B cell (primary cell): ENCODE results near the gene OR2Y1. TPM values are rescaled to one million over a fixed set of nuclear protein-coding genes. Genes with fewer than 3 reads are reported as not detected.
"Not testable (repeated sequence)": the region's sequence is repeated elsewhere in the genome, so short reads cannot be mapped to it uniquely, and the experiment has no call there.

Experiments
- ATAC-seq: fragments of 200-7000 bp; cut with Tn5 transposase; one replicate; pipeline ENCODE4 v1.10.0; 2021; ENCODE audit warnings: low read depth, mild to moderate bottlenecking, moderate number of reproducible peaks, moderate library complexity
- CTCF ChIA-PET: fragments of 350-600 bp; sonication (Branson Sonifier 250); formaldehyde crosslinking; loops from one replicate; lab custom pipeline; 2021; ENCODE audit warnings: antibody characterized with exemption, inconsistent platforms; lab: Charles Lee
- POLR2A ChIA-PET: fragments of 350-600 bp; sonication (Branson Sonifier 250); formaldehyde crosslinking; loops from one replicate; lab custom pipeline; 2021; ENCODE audit warnings: antibody characterized with exemption; lab: Charles Lee
- DNase-seq: peaks from one replicate; pipeline ENCODE4 v3.0.0; 2013
- H2AFZ ChIP-seq: 2 replicates; pipeline ENCODE4 v1.6.1; 2012; ENCODE audit warnings: mild to moderate bottlenecking, low read depth, low read length; ENCODE audit not compliant: insufficient read depth, poor library complexity, severe bottlenecking
- H3K27ac ChIP-seq, 2 donors: 1 replicate in 1 of 2; 2 replicates in 1 of 2; pipeline ENCODE4 v1.5.1; 2012 to 2013; ENCODE audit warnings: low read length in 2 of 2, mild to moderate bottlenecking in 2 of 2, moderate library complexity in 1 of 2
- H3K27me3 ChIP-seq, 4 experiments: fragments of 200-600 bp in 1 of 4; sonication (generic) in 1 of 4; replicated peaks in 1 of 4; 1 replicate in 2 of 4; 2 replicates in 2 of 4; pipeline versions ENCODE4 v1.6.1 to v1.7.0; 2013 to 2016; ENCODE audit warnings: low read length in 3 of 4, mild to moderate bottlenecking in 2 of 4, mixed read lengths in 1 of 4, moderate library complexity in 1 of 4; ENCODE audit not compliant: insufficient read depth in 4 of 4, control insufficient read depth in 3 of 4; ENCODE audit errors: control extremely low read depth in 1 of 4
- H3K36me3 ChIP-seq, 2 experiments: replicated peaks in 1 of 2; 1 replicate in 1 of 2; 2 replicates in 1 of 2; pipeline versions ENCODE4 v1.6.1 to v1.7.1; 2013; ENCODE audit warnings: low read length in 1 of 2; ENCODE audit not compliant: insufficient read depth in 2 of 2, control insufficient read depth in 1 of 2; ENCODE audit errors: control extremely low read depth in 1 of 2, extremely low read depth in 1 of 2
- H3K4me1 ChIP-seq, 2 donors: fragments of 200-600 bp in 1 of 2; sonication (generic) in 1 of 2; 1 replicate in 1 of 2; 2 replicates in 1 of 2; pipeline versions ENCODE4 v1.5.1 to v1.6.1; 2013 to 2017; ENCODE audit warnings: low read length in 2 of 2; ENCODE audit not compliant: control insufficient read depth in 2 of 2, insufficient read depth in 2 of 2
- H3K4me2 ChIP-seq: replicated peaks from 2 replicates; pipeline ENCODE3; 2012; ENCODE audit warnings: mild to moderate bottlenecking, low read depth, low read length; ENCODE audit not compliant: poor library complexity, severe bottlenecking
- H3K4me3 ChIP-seq, 5 experiments: fragments of 200-600 bp in 1 of 5; sonication (generic) in 1 of 5; 1 replicate in 3 of 5; 2 replicates in 2 of 5; pipeline versions ENCODE4 v1.5.1 to v1.7.0; 2011 to 2016; ENCODE audit warnings: low read length in 4 of 5, mild to moderate bottlenecking in 4 of 5, low read depth in 2 of 5, control low read depth in 1 of 5, moderate library complexity in 1 of 5; ENCODE audit not compliant: insufficient read depth in 1 of 5; ENCODE audit errors: control extremely low read depth in 1 of 5, extremely low read depth in 1 of 5
- H3K79me2 ChIP-seq: fragments of 200-600 bp; sonication (generic); one replicate; pipeline ENCODE4 v1.6.0; 2016; ENCODE audit warnings: low read length; ENCODE audit not compliant: control insufficient read depth, insufficient read depth
- H3K9ac ChIP-seq: fragments of 200-600 bp; sonication (generic); 2 replicates; pipeline ENCODE4 v1.6.1; 2017; ENCODE audit warnings: mild to moderate bottlenecking, low read length, moderate library complexity
- H3K9me3 ChIP-seq, 3 donors: one replicate each; pipeline versions ENCODE4 v1.6.1 to v1.7.1; 2013; ENCODE audit warnings: low read length in 2 of 3; ENCODE audit not compliant: control insufficient read depth in 2 of 3, insufficient read depth in 1 of 3; ENCODE audit errors: control extremely low read depth in 1 of 3
- H4K20me1 ChIP-seq: 2 replicates; pipeline ENCODE4 v1.6.0; 2012; ENCODE audit warnings: mild to moderate bottlenecking, low read length; ENCODE audit not compliant: insufficient read depth, control insufficient read depth, poor library complexity, severe bottlenecking
- H3K27ac Mint-ChIP-seq: one replicate; pipeline ENCODE4 v1.8.0; 2021; ENCODE audit warnings: mixed read lengths
- H3K27me3 Mint-ChIP-seq: one replicate; pipeline ENCODE4 v1.8.0; 2021; ENCODE audit warnings: mixed read lengths
- H3K4me1 Mint-ChIP-seq: one replicate; pipeline ENCODE4 v1.8.0; 2021; ENCODE audit warnings: mixed read lengths
- H3K4me3 Mint-ChIP-seq: one replicate; pipeline ENCODE4 v1.8.0; 2021; ENCODE audit warnings: mixed read lengths
- H3K9me3 Mint-ChIP-seq: one replicate; pipeline ENCODE4 v1.8.0; 2022; ENCODE audit warnings: mixed read lengths; ENCODE audit not compliant: insufficient read depth
- EZH2 ChIP-seq: IDR thresholded peaks from 2 replicates; pipeline ENCODE4 v1.6.1; 2012; ENCODE audit warnings: borderline replicate concordance, low read depth, mild to moderate bottlenecking, moderate library complexity, low read length; ENCODE audit not compliant: insufficient read depth, poor library complexity, severe bottlenecking
- WGBS: methylation state at CpG from one replicate; pipeline ENCODE4 v1.1.5; 2013; ENCODE audit warnings: missing lambda C conversion rate; ENCODE audit not compliant: insufficient coverage; 5-methylcytosine and 5-hydroxymethylcytosine counted together
- intact Hi-C: fragments of 100-400 bp; cut with micrococcal nuclease; formaldehyde crosslinking; loops from one replicate; pipeline ENCODE4 v1.10.0; 2022
- polyA plus RNA-seq: library from polyadenylated mRNA; depleted of rRNA; stranded (reverse); fragments of >200 nt; gene quantifications from 2 replicates; pipeline ENCODE4 v1.2.3, GENCODE V29; 2012
- total RNA-seq, 2 donors: library from RNA; stranded (reverse); fragments of 120-200 nt in 1 of 2; gene quantifications; 1 replicate in 1 of 2; 2 replicates in 1 of 2; pipeline versions ENCODE4 v1.2.3 to v1.2.4, GENCODE V29; 2013 to 2022
- TF ChIP-seq, protein P1 (sequence below): fragments of 200-600 bp; IDR thresholded peaks from one replicate; pipeline ENCODE4 v1.8.0; 2022; ENCODE audit warnings: antibody characterized with exemption, mild to moderate bottlenecking

Gene OR2Y1
- total and polyA plus RNA-seq, 2 donors (not counting 1 experiment from before 2014, with no cell fraction given), result not detected

DNA sequence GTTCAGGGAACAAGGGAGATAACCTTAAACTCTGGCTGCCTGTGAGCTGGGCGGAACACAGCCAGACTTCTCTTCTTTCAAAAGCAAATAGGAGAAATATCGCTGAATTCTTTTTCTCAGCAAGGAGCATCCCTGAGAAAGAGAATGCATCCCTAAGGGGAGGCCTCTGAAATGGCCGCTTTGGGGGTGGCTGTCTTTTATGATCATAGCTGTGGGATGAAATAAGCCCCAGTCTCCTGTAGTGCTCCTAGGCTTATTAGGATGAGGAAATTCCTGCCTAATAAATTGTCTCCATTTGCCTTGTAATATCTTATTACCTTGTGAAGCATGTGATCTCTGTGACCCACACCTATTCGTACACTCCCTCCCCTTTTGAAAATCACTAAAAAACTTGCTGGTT, 39.4 kb downstream of the OR2Y1 start:
- H3K4me3 Mint-ChIP-seq, H3K79me2 ChIP-seq, H3K4me2 ChIP-seq, H3K4me1 Mint-ChIP-seq, H3K4me3 ChIP-seq, CTCF ChIA-PET, H3K36me3 ChIP-seq, H2AFZ ChIP-seq, H3K27ac ChIP-seq, H3K9ac ChIP-seq, H3K4me1 ChIP-seq, H3K9me3 ChIP-seq, ATAC-seq, DNase-seq, H4K20me1 ChIP-seq, intact Hi-C loops, H3K27me3 ChIP-seq, POLR2A ChIA-PET, H3K27ac Mint-ChIP-seq: not testable (repeated sequence)
- H3K27me3 Mint-ChIP-seq, result peaks cover 31% of the 10 kb centered on the region
- WGBS, result 100% methylated on average over 1 of the region's 4 CpGs
- H3K9me3 Mint-ChIP-seq, result peaks cover 14% of the 10 kb centered on the region

DNA sequence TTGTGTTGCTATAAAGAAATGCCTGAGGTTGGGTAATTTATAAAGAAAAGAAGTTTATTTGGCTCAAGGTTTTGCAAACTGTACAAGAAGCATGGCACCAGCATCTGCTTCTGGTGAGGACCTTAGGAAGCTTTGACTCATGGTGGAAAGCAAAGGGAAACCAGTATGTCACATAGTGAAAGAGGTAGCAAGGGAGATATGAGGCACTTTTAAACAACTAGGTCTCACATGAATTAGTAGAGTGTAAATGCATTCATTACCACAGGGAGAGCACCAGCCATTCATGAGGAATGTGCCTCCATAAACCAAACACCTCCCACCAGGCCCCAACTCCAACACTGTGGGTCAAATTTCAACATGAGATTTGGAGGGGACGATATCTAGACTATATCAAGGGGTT, 40.8 kb downstream of the OR2Y1 start:
- Histone ChIP-seq H3K36me3 (no peaks in the 10 kb centered on the region), H3K9ac (no peak overlapping the region), H4K20me1 (no peaks in the 10 kb centered on the region), H3K9me3 (peaks cover 0 to 7% (median 4%) of the 10 kb centered on the region in 3 donors), H3K27me3 (peaks cover 0 to 3% (median 0%) of the 10 kb centered on the region in 4 experiments), H3K4me3 (no peak overlapping the region), H2AFZ (no peak overlapping the region), H3K4me1 (no peaks in the 10 kb centered on the region), H3K27ac (no peak overlapping the region), H3K4me2 (no peak overlapping the region), H3K79me2 (no peaks in the 10 kb centered on the region)
- ChIA-PET POLR2A (no interaction called here), CTCF (no interaction called here)
- DNase-seq, result no peak
- intact Hi-C loops, result no loop called here
- no CpG with 5 or more reads among the region's 1 CpG for WGBS
- ATAC-seq, result no peak
- Mint-ChIP-seq H3K4me3 (no peak overlapping the region), H3K27ac (no peak overlapping the region), H3K4me1 (no peaks in the 10 kb centered on the region), H3K27me3 (peaks cover 31% of the 10 kb centered on the region), H3K9me3 (peaks cover 14% of the 10 kb centered on the region)
- no peak for TF ChIP-seq EZH2
- TF ChIP-seq, protein P1, sequence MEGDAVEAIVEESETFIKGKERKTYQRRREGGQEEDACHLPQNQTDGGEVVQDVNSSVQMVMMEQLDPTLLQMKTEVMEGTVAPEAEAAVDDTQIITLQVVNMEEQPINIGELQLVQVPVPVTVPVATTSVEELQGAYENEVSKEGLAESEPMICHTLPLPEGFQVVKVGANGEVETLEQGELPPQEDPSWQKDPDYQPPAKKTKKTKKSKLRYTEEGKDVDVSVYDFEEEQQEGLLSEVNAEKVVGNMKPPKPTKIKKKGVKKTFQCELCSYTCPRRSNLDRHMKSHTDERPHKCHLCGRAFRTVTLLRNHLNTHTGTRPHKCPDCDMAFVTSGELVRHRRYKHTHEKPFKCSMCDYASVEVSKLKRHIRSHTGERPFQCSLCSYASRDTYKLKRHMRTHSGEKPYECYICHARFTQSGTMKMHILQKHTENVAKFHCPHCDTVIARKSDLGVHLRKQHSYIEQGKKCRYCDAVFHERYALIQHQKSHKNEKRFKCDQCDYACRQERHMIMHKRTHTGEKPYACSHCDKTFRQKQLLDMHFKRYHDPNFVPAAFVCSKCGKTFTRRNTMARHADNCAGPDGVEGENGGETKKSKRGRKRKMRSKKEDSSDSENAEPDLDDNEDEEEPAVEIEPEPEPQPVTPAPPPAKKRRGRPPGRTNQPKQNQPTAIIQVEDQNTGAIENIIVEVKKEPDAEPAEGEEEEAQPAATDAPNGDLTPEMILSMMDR, result no peak
